ENCODE data around the gene ALKBH4. TPM values are rescaled to one million over a fixed set of nuclear protein-coding genes. Genes with fewer than 3 reads are reported as not detected.

ALKBH4 gene
- total RNA-seq, 1 experiment from 2014 or later, result 31.5 TPM

Other genes with a start within 250 kb of the ALKBH4 start
- 2.0 TPM in 2 replicates for gene SH2B2, start 178.0 kb downstream of the ALKBH4 start, total RNA-seq (2014; rRNA removed; shearing (Covaris generic))
- gene SPDYE6, start 108.4 kb downstream of the ALKBH4 start, total RNA-seq (2014; rRNA removed; shearing (Covaris generic)), result not detected in 2 replicates
- gene PRKRIP1, start 68.5 kb downstream of the ALKBH4 start, total RNA-seq (2014; rRNA removed; shearing (Covaris generic)), result 34.8 and 38.8 TPM in 2 replicates
- 37.4 and 39.8 TPM in 2 replicates for gene ORAI2, start 31.3 kb downstream of the ALKBH4 start, total RNA-seq (2014; rRNA removed; shearing (Covaris generic))
- gene LRWD1, start 121 bp upstream of the ALKBH4 start, total RNA-seq (2014; rRNA removed; shearing (Covaris generic)), result 73.6 and 81.2 TPM in 2 replicates
- gene POLR2J, start 14.1 kb upstream of the ALKBH4 start, total RNA-seq (2014; rRNA removed; shearing (Covaris generic)), result 96.9 and 101 TPM in 2 replicates
- 7.4 and 13.9 TPM in 2 replicates for gene RASA4B, start 52.9 kb upstream of the ALKBH4 start, total RNA-seq (2014; rRNA removed; shearing (Covaris generic))
- 11.1 and 15.2 TPM in 2 replicates for gene UPK3BL2, start 78.8 kb upstream of the ALKBH4 start, total RNA-seq (2014; rRNA removed; shearing (Covaris generic))
- gene SPDYE2, start 86.4 kb upstream of the ALKBH4 start, total RNA-seq (2014; rRNA removed; shearing (Covaris generic)), result not detected in 2 replicates
- 35.1 and 38.6 TPM in 2 replicates for gene POLR2J3, start 107.7 kb upstream of the ALKBH4 start, total RNA-seq (2014; rRNA removed; shearing (Covaris generic))
- gene RASA4, start 151.9 kb upstream of the ALKBH4 start, total RNA-seq (2014; rRNA removed; shearing (Covaris generic)), result 26.0 and 43.0 TPM in 2 replicates
- 39.8 and 44.1 TPM in 2 replicates for gene UPK3BL1, start 177.9 kb upstream of the ALKBH4 start, total RNA-seq (2014; rRNA removed; shearing (Covaris generic))
- not detected in 2 replicates for gene SPDYE2B, start 185.5 kb upstream of the ALKBH4 start, total RNA-seq (2014; rRNA removed; shearing (Covaris generic))
- gene POLR2J2, start 206.8 kb upstream of the ALKBH4 start, total RNA-seq (2014; rRNA removed; shearing (Covaris generic)), result 2.8 and 4.2 TPM in 2 replicates

All from HT-29 (cell line).